ENCODE measurements around the gene LIN7C.
"Not testable (repeated sequence)": the region's sequence is repeated elsewhere in the genome, so short reads cannot be mapped to it uniquely, and the experiment has no call there.

LIN7C gene

DNA sequence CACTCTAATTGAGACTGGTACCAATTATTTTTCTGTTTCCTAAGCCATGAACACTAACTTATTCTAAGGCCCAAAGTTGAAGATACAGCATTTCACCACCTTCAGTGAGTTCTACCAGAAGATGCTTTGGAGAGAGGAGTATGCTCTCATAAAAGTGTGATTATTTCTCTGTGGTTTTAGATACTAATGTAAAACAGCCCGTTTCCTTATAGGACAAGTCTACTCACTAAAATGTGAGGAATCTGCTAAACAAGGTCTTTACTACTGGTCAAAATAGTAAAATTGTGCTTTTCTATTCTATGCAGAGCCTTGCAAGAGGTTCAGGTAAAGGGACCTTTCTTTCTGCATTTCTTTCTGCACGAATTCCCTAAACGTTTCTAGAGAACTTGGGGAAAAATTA lies 36.4 kb downstream of the LIN7C start:
- DNase-seq (ENCODE audit: low spot score), result no peak

DNA sequence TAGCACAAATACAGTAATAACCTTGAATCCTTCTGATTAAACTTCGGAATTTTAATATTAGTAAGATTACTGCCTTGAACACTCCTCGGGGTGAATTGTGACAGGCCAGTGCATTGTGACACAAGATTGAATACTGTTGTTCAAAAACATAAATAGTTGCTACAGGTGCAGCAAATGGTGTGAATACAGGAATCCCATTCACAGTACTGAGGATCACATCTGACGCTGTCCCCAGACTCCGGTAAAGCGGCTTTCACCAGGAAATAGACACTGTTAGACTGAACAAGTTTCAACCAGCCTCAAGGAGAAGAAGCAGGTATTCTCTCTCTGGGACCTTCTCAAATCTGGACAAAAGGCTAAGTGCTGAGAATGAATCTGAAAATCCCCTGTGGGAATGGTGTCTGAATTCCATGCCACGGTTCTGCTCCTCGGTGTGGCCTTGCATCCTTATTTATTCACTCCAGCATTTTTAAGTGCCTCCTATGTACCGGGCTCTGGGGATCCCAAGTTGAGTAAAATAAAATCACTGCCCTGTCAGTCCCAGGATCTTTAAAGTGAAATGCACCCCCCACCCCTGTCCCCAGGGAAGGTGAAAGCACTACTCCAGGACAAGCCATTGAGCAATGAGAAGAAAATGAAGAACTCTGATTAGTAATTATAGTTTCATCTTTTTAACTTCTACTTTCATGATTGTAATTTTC lies 37.4 kb downstream of the LIN7C start:
- no peak for DNase-seq (ENCODE audit: low spot score)

DNA sequence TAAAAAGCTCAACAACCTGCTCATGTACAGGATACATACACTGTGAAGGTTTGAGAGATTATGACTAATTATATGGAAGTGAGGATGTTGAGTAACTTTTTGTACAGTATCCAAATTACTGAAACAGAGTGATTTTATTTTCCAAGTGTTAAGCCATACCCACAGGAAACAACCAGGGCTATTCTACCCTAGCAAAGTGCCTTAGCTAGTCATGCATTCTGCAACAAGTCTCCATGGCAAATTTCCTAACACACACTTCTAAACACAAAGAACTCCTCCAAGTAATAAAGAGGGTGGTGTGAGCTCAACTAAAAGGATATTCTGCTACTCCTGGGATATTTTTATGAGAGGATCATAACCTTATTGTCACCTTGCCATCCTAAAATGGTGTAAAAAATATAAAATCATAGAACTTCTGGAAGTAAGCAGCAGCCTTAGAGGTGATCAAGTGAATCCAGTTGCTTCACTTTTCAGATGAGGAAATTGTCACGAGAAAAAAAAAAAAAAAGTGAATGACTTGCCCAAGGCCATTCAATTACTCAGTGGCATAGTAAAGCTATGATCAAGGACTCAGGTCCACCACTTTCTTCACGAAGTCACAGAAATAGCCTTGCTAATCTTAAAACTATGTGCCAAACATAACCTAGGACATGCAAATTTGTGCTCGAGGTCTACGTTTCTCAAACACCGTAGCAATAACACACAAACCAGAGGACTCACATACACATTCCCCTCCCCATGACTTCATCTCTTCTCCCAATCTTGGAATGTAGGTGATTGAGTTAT lies 38.2 kb downstream of the LIN7C start:
- DNase-seq (ENCODE audit: low spot score), result no peak

DNA sequence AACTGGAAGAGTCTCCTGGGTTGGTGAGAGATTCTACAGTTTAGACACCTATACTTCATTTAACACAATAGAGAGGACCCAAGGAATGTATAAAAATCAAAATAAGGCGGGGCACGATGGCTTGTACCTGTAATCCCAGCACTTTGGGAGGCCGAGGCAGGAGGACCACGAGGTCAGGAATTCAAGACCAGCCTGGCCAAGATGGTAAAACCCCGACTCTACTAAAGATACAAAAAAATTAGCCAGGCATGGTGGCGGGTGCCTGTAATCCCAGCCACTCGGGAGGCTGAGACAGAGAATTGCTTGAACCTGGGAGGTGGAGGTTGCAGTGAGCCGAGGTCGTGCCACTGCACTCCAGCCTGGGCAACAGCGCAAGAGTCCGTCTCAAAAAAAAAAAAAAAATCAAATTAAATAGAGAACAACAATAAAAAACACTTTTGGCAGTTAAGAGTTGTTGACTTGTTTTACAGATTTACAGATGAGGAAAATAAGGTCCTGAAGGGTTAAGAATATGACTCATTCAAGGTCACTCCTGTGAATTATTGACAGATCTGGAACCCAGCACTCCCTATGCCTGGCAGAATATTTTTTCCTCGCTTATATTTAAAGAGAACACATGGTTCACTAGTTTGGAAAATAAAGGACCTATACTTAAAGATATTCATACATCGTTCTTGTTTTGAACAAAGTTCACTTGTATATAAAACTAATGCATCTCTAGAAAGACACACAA lies 39.2 kb downstream of the LIN7C start:
- no peak for DNase-seq (ENCODE audit: low spot score)

DNA sequence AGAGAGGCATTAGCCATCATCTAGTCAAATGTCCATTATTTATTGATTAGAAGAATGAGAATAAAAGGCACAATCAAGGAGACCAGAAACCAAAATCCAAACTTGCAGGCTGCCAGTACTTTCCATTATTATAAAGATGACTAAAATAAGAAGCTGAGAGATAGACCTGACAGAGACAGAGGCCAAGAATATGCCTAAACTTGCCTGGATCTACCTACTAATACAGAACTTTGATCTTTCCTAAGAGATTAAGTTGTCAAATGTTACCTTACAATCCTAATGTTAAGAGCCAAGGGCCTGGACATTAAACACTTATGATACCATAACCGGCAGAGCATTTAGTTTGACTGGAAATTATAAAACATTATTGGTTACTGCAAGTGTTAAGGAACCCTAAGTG lies 40.2 kb downstream of the LIN7C start:
- no peak for DNase-seq (ENCODE audit: low spot score)

DNA sequence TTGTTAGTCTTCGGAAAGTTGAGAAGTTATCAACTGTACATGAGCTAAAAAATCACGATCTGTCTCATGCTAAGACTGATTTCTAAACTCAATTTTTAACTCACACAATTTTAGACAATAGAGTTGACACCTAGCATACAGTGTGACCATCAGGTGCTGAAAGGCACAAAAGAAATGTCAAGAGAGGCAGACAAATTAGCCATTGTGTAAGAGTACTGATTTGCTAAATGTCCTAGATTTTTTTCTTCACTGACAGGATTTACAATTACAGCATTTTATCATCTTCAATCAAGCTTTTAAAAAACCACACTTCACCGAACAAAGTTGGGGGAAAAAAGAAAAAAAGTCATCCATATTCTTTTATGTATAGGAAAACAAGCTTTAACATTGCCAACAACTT lies 40.9 kb downstream of the LIN7C start:
- DNase-seq (ENCODE audit: low spot score), result no peak

DNA sequence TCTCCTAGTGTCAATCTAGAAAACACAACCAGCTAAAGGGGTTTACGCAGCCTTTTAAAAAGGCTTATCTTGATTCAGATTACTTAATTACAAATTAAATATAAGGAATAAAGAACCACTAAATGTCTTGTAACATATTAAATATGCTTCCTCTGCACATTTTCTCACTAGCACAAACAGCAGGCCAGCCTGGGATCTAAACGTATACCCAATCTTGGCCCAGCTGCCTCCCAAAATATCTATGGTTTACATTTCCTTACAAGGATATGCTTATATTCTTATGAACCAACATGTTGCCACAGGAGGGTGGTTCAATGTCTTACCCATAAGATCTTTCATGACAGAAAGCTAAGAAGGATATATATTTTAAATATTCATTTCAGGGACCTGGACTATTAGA lies 41.7 kb downstream of the LIN7C start:
- DNase-seq (ENCODE audit: low spot score), result no peak

DNA sequence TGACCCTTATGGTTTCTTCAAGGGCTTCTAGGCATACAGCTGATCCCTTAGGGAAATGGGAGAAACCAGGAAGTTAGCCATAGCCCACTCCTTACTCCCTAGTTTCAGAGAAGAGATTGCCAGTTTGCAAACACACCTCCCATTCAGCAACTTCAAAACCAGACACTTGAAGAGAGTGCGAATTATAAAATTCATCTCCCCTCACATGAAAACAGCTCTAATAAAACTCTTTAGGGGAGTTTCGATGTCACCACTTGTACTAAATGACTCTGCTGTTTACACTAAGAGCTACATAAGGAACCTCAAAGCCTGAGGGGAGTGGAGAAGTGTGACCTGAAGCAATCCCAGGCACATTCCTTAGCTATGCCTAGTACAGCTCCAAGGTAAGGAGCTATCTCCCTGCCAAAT lies 42.3 kb downstream of the LIN7C start:
- DNase-seq (ENCODE audit: low spot score), result no peak

DNA sequence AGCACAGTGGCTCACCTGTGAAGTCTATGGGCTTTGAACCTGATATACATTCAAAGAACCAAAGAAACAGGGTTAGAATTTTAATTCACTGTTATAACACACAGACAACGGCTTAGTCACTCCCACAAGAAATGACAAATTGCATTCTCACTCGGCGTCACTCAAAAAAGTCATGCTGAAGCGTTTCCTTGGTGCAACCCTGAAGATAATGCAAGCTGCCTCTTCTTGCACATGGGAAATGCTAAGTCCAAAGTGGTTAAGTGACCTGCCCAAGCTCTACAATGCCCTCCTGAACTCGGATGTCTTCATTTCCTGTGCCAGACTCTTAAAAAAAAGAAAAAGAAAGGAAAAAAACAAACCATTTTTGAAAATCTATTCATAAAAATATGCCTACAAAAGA lies 44.0 kb downstream of the LIN7C start:
- peak; percentile 51 for DNase-seq (ENCODE audit: low spot score)

DNA sequence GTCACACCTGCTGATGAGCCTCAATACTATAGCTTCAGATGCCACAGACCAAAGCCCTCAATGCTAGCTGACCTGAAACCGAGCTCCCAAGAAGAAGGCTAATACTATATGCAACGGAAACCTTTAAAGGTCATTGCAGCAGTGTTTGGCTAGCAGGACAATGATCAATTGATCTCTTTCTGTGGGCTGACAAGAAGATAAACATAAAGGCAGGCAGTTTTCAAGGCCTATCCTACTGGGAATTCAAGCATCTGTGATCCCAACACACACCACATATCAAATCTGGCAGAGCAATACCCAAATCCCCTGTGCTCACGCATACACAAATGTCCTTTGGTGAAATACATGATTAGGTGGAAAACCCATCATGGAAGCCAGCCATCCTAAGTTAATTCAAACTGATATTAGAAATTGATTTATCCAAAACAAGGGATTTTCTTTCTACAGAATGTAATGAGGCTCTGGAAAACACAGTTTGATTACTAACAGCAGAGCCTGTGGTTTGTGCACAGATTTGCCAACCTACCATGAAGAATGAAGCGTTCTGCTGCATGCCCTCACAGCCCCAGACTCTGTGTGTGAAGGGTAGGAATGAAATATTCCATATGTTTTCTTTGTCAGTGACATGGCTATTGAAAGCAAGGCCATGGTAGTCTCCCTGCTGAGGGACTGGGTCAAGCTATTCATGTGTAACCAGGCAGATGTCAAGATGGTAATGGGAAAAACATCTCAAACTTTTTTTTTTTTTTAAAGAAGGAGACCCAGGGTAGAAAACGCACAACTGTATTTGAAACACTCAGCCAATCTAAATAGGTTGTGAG lies 46.2 kb downstream of the LIN7C start:
- DNase-seq (ENCODE audit: low spot score), result no peak

DNA sequence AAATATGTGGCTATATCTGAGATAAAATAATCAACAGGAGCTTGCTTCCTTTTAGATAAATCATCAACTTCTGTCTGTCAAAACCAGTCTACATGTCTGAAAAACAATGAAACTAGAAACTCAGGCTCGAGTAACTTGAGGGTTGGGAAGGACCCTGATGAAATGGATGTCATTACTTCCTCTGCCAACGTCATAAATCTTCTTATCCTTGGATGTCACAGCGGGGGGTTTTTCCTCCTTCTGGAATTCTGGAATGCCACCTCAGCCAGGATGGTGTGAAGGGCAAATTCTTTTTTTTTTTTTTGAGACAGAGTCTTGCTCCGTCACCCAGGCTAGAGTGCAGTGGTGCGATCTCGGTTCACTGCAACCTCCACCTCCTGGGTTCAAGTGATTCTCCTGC lies 47.4 kb downstream of the LIN7C start:
- no peak for DNase-seq (ENCODE audit: low spot score)

DNA sequence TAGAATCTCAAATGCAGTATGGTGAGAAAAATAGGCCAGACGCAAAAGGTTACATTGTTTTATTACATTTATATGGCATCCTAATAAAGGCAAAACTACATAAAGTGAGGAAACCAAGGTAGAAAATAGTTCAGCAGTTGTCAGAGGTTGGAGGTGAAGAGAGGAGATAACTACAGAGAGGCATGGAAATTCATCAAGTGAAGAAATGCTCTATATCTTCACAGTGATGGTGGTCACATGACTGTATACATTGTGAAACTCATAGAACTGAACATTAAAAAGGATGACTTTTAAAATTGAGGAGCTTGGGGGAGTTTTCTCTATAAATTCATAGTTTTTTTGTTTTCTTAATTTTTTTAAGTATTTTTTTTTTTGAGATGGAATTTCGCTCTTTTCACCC lies 48.4 kb downstream of the LIN7C start:
- no peak for DNase-seq (ENCODE audit: low spot score)

DNA sequence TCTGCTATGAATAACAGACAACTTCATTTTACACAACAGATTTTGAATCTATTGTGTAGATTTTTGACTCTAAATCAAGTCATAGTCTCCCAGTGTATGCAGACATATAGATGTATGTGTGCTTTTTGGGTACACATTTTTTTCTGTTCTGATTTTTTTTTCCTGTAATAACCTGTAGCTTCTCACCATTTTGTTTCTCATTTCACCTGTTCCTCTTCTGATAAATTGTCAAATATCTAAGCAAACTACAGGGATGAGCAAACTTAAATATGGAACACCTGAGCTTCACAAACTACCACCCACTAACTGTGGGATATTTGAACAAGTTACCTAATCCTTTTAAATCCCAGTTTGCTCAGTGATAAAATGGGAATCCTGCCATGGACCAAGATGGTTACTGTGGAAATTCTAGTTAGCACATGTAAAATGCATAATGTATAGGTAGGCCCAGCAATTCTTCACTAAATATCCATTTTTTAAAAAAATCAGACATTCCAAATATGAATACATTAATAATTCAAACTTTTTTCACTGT lies 49.7 kb downstream of the LIN7C start:
- DNase-seq (ENCODE audit: low spot score), result no peak

DNA sequence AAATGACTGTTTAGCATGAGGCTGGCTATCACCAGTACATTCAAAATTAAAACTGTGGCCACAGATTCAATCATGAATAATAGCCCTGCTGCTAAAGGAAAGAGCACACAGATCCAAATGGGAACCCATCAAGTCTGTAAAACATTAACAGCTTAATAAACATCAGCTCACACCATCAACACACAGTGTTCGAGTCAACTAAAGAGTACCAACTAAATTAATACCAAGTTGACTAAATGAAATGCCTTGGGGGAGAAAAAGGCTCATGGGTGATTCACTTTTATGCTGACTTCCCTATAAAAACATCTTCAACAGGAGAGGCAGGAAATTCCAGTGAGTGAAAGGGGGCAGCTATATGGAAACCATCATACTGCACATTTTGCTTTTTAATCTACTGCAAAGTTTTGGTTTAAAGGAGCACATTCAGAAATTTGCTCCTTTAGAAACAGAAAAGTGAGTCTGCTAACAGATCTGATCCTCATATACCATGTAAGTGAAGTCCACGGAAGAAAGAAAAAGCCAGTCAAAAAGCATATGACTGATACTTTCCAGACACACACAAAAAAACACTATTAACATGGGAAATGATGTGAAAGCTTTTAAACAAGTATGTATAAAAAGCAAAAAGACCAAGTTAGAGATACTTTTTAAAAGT lies 50.3 kb downstream of the LIN7C start:
- no peak for DNase-seq (ENCODE audit: low spot score)

DNA sequence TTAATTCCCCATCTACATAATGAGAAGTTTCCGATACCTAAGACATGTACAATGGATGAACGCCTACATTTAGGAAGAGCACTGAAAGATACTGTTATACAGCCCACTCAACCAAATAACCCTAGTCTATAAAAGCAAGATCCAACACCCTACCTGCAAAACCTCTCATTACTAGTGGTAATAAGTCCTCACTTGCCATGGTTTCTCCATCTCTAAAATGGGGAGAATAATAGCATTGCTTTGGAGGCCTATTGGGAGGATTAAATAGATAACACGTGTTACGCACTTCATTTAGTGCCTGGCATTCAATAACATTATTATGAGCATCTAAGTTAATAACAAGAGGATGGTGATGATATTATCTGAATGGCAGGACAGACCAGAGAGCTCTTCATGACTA lies 50.9 kb downstream of the LIN7C start:
- no peak for DNase-seq (ENCODE audit: low spot score)

DNA sequence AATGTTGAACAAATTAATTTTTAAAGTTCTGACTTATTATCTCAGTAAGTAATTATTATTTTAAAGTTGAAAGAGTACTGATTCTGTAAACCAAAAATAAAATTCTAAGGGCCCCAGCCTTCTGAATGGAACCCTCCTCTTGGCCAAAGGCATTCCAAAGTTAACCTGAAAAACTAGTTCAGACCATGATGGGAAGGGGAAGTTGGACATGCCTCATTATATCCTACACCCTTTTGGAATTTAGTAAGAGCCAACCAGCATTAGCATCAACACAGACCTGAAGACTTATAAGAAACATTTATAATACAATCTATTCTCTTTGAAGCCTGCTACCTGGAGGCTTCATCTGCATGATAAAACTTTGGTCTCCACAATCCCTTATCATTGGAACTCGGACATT lies 52.9 kb downstream of the LIN7C start:
- DNase-seq (ENCODE audit: low spot score), result no peak

DNA sequence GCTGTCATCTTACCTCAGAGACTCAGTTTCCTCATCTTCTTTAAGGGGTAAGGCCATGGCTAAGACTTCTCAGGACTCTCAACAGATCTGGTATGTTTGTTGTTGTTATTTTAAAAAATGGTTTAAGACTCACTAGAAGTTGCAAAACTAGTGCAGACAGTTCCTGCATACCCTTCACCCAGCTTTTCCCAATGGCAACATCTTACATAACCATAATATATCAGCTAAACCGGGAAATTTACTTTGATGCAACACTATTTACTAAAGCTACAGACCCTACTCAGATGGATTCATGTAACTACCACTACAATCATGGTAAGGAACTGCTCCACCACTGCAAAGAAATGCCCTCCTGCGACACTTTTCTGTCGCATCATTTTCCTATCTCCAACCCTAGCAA lies 54.4 kb downstream of the LIN7C start:
- no peak for DNase-seq (ENCODE audit: low spot score)

DNA sequence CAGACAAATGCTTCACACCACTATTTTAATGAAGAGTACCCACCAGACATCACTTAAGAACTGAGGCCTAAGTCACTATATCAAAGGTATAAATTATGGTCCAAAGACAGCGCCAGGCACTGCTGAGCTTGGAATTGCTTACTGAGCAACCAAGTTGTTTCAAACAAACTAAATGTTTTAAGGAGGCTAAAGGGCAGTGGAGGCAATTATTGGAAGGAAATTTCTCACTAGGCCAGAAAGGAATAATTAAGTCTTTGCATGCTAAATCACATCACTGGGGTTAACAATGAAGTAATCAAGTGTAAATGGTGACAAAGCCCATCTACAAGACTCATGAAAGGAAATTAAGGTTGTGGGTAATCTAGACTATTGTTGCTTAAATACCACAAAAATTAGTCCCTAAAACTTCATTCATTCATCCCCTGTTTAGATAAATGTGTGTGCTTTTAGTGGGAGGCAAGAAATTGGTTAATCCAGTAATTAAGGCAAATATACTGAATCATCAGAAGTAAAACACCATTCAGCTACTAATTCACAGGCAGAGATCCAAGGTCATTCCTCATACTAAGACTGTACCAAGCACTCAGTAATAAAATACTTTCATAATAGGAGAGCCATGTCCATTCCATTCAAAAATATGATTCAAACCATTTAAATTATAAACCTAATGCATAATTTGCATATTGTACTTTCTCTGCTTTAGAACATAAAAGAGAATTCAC lies 55.2 kb downstream of the LIN7C start:
- DNase-seq (ENCODE audit: low spot score), result no peak

DNA sequence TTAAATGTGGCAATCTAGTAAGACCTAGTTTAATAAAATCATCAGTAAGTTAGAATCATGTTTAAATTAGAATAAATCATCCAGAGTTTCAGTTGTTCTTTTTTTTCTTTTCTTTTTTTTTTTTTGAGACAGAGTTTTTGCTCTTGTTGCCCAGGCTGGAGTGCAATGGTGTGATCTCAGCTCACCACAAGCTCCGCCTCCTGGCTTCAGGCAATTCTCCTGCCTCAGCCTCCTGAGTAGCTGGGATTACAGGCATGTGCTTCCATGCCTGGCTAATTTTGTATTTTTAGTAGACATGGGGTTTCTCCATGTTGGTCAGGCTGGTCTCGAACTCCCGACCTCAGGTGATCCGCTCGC lies 58.4 kb downstream of the LIN7C start:
- DNase-seq (ENCODE audit: low spot score), result not testable (repeated sequence)

DNA sequence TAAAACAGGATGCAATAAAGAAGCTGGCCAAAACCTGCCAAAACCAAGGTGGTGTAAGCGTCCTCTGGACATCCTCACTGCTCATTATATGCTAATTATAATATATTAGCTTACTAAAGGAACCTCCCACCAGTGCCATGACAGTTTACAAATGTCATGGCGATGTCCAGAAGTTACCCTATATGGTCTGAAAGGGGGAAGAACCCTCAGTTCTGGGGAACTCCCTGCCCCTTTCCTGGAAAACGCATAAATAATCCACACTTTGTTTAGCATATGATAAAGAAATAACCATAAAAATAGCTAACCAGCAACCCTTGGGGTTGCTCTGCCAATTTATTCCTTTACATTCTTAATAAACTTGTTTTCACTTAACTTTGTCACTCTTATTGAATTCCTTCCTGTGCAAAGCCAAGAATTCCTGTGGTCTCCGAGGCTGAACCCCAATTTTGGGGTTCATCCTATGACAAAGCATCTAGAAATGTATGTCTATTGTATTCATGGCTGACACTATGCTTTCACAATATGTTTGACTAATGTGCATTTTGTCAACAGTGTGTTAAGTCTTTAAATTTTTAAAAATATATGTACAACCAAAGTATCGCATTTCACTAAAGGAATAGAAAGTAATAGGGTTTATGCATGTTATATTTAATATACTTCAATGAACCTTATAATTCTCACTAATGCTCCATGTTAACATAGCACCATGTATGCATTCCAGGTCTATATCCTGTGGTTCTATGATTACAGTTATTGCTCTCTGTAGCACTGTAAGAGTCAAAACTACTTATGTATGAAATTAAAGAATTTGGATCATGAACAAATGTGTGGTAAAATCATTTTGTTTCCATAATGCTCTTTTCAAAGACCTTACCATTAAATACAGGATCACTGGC lies 59.0 kb downstream of the LIN7C start:
- no peak for DNase-seq (ENCODE audit: low spot score)
